Measurements from ENCODE around the gene APOC4.

- TF ChIP-seq CTCF (IDR thresholded peaks at IDR 0.05): no peak
- TF ChIP-seq POLR2A (IDR thresholded peaks at IDR 0.05): peak in 1 of 2 donors; percentile 23
Measured at GRCh38 chr19:44955505-44956439, 13.7 kb downstream of the APOC4 start.
